HG03565 (cell line): ENCODE data around the gene PDHA1.

Source experiments
- ATAC-seq: cut with Tn5 transposase; IDR thresholded peaks from one replicate; pipeline ENCODE4 v1.9.1; 2021; ENCODE audit warnings: mild to moderate bottlenecking, moderate library complexity; ENCODE audit not compliant: unreplicated experiment

The PDHA1 gene

DNA sequence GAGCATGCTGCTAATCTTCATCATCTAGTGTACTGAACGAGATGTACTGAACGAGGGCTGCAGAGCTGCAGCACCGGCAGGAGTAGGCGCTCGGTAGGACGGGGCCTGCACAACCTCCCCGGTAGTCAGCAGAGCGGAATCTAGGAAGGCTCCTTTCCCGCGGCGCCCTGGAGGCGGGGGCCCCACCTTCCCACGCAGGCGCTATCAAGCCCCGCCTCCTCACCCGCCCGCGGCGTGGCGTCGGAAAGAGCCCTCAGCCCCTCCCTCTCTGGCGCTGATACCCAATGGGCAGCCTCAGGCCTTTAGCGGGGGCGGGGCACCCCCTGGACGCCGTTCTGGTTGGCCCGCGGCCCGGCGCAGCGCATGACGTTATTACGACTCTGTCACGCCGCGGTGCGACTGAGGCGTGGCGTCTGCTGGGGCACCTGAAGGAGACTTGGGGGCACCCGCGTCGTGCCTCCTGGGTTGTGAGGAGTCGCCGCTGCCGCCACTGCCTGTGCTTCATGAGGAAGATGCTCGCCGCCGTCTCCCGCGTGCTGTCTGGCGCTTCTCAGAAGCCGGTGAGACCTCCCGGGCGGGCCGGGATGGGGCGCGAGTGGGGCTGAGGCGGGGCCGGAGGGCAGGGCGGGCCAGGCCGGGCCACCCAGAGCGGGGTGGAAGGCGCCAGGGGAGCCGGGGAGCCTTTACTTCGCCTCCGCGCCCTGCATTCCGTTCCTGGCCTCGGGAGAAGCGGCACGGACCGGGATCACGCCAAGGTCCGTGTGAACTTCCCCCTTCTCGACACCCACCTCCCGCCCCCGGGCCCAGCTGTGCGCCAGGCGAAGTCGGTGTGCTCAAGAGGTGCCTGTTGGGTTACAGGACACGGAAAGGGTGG, at the start of gene PDHA1:
Gene PDHA1, plus strand, starts transcription at position 393 of the 874 bp plus-strand sequence. Its CDS starts 111 bp downstream, at position 504.
- peak; percentile 98 for ATAC-seq

DNA sequence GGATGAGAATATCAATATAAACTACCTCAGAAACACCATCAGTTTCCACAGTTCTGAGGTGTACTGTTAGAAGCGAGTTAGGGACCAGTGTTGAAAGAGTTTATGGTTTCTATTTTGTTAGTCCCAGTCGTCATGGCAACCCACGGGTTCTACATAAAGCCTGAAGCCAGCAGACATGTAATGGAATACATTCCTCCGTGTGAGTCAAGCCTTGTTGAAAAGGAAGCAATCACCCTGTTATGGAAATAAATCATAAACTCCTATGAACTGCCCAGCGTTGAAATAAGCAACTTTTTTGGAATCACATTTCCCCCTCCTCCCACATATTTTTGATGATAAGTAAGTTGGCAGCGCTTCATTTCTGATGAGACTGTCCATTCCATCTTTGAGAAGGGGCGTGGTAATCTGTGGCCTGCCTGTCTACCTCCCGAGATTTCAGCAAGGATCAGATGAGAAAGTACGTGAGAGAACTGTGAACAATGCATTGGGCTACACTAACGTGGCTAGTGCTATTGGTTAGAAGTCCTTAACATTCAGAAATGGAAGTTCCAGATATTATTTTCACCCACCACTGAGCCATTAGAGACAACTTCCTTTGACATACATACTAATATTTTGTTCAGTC, 40.4 kb upstream of the PDHA1 start:
- no peak for ATAC-seq

DNA sequence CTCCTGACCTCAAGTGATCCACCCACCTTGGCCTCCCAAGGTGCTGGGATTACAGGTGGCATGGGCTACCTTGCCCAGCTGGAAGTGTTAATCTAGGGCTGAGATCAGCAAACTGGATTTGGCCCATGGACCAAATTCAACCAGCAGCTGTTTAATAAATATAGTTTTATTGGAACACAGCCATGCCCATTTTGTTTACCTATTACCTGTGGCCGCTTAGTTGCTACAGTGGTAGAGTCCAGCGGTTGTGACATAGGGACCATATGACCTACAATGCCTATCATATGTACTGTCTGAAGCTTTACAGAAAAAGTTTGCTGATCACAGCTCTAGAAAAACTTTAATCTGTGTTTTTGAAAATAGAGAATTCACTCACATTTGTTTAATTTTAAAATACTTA, 17.2 kb upstream of the PDHA1 start:
- no peak for ATAC-seq

DNA sequence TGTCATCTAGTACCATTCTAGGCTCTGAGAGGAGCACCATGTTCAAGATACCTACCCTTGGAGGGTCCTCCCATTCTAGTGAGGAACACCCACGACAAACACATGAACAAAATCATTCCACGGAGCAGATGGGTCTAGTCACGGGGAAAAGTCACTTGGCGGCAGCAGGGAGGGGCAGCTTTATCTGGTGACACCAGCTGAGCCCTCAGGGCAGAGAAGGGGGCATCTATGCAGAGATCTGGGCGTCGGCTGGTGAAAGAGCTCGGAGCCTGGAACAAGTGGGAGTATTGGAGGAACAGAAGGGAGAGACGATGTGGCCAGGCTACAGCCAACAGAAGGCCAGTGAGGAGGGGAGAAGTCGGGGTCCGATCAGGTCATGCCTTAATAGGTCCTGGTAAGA, 11.9 kb upstream of the PDHA1 start:
- no peak for ATAC-seq

DNA sequence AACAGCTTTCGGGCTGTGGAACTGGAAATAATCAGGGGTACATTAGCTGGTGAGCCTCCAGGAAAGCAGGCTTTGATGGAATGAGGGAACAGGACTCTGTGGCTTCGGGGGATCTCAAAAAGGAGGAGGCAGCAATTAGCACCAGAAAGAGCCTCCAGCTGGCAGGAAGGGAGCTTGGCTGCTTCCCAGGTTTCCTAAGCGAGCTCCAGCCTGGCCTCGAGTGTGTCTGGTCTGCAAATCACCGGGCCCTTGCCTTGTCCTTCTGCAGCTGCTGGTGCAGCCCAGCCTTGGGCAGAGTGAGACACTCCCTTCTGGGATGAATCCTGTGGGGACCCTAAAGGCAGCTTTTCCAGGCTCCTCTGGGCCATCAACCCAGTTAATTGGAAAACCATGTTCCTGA, 10.7 kb upstream of the PDHA1 start:
- no peak for ATAC-seq

DNA sequence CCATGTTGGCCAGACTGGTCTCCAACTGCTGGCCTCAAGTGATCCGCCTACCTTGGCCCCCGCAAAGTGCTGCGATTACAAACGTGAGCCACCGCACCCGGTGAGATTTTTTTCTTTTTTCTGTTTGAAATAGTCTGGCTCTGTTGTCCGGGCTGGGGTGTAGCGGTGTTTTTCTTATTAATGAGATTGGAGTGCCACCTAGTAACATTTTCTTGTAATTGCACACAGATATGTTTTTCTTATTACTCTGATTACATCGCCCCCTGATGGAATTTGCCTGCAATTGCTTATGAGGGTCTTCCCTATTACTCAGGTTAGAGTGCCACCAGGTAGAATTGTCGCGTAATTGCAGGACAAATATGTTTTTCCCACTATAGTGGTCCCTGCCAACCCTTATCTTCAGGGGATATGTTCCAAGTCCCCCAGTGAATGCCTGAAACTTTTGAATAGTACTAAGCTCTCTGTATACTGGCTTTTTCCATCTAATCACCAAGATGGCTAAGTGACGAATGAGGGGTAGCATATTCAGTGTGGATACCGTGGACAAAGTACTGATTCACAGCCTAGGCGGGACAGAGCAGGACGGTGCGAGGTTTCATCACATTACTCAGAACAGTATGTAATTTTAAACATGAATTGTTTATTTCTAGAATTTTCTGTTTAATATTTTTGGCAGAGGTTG, 8.6 kb upstream of the PDHA1 start:
- ATAC-seq, result no peak

DNA sequence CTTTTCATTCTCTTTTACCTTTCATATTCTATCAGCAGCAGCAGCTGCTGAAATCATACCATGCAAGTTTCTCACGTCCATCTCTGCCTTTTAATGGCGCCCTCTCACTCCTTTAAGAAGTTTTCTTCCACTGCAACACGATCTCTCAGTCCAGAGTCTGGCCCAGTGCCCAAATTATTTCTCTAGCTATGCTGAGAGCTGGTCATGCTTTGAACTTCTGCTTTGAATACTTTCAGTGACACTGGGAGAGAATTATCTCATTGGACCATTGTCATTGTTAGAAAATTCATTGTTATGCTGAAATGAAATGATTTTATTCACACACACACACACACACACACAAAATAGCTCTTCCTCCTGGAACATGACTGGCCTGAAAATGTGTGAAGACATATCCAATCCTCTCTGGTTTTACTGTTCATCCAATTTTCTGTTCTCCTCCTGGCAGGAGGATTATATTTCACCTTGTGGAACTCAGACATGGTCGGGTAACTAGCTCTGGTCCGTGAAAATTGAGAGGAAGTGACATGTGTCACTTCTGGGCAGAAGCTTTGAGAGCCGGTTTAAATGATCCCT, 1.3 kb upstream of the PDHA1 start:
- ATAC-seq, result no peak

DNA sequence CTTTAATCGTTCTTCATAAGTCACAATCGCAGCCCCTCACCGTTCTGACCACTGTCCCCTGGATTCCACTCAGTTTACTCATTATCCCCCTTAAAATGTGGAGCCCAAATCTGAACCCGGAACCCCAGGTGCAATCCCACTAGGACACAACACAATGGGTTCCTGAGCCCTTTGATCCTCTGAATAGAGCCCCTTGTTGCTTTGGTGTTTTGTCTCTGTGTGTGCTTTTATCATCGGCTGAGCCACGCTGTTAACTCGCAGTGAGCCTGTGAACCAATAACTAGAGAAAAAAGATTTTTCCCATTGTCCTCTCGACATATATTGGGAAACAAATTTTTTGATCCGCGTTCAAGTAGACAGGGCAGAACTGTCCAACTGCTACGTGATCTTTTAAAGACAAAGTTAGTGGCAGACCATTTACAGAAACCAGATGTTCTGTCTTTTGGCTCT, 617 bp upstream of the PDHA1 start:
- ATAC-seq, result no peak

DNA sequence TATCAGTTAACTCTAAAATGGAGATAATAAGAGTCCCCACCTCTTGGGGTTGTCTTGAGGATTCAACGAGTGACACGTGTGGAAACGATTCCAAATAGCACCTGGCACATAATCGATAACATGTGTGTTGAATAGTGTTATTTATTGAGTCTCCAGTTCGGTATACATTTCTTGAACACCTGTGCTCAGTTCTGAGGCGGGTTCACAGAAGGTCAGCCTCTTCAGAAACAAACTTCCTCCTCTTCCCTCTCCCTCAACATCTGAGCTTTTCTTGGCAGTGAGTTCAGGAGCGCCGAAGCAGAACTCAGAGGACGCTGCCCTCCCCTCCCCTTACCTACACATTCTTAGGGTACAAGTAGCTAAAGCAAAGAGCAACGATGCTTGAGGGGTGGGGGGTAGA, 934 bp downstream of the PDHA1 start:
- no peak for ATAC-seq

DNA sequence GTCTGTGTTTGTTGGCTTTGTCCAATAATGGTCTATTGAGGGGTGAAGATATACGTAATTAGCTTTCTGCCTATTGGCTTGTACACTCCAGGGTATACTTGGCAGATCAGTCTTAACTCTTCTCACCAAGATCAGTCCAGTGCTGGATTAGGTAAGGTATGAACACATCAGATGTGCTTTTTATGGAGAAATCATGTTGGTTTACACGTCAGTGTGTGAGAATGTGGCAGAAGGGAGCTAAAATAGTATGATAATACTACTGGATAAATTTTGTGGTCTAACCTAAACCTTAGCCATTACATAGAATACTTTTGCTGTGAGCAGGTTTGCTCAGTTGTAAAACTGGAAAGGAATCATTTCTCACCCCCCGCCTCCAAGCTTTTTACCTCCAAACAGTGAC, 4.2 kb downstream of the PDHA1 start:
- ATAC-seq, result no peak

DNA sequence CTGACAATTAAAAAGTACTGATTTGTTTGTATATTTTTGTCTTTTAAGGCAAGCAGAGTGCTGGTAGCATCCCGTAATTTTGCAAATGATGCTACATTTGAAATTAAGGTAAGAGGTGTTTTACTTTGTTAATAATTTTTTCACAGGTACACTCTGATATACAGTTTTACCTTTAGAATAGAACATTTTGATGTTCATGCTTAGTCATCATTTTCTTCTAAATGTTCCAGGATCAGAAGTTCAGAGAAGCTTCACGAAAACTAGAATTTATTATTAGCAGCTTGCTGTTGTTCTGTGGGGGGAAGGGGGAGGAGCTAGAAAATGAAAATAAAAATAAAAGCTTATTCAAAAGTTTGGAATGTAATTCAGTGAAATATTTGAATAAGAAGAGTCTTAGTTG, 5.5 kb downstream of the PDHA1 start:
- no peak for ATAC-seq

DNA sequence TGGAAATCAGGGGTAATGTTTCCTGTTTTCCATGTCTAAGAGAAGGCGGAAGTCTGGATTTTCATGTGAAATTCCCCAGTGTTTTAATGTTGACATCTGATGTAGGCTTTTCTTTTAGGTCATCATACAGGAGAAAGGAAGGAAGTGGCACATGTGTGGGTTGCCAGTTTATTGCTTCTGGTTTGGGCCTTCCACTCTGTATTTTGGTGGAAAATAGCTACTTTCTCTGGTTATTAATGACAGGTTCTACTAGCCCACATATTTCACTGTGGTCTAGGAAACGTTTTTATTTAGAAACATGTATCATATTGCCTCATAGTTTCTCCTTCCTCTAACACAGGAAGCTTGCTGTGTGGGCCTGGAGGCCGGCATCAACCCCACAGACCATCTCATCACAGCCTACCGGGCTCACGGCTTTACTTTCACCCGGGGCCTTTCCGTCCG, 7.2 kb downstream of the PDHA1 start:
- ATAC-seq, result peak; percentile 92

DNA sequence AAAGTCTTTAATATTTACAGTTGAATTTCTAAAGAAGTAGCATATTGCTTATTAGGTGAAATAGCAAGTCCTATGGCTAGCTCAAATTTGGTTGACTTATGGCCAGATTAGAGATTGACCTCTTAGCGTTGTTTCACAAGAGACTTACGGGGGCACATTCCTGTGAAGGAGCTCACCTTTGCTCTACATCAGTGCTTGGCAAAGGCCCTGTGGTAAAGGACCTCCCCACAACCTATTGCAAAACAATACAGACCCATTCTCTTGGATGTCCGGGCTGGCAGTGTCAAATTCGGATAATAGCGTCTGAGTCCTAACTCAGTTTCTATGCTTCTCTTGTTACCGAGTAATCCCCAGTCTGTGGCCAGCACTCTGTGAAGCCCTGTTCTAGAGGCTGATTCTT, 10.9 kb downstream of the PDHA1 start:
- no peak for ATAC-seq

DNA sequence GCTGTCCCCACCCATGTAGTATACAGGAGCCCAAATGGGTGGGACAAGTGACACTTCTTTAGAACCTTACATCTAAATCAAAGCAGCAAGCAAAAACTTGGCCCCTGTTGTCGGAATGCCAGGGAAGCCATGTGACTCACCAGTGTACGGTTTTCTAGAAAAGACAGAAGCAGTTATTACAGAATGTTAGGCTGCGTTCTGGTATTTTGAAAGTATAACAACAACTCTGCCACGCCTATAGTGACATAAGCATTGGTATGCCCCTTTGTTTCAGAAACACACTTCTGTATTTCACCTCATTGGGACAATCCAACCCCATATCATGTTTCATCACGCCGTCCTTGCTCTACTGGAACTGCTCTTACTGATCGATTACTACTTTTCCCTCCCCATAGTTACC, 14.8 kb downstream of the PDHA1 start:
- no peak for ATAC-seq

DNA sequence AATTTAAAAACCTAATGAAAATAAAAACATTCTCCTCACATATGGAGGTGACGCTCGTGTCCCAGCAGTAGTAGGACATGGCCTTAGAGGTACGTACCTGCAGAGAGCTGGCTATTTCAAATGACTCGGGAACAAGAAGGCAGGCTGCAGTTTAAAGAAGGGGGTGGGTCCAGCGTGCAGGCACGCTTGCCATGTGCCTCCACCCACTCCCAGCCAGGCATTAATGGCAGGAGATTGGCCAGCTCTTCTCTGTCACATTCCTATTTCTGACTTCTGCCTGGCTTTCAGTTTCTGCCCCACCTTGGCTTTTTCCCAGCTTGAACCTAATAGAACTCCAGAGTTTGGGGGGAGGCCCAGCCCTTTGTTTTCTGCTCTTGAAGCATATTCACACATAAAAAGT, 17.2 kb downstream of the PDHA1 start:
- ATAC-seq, result no peak

DNA sequence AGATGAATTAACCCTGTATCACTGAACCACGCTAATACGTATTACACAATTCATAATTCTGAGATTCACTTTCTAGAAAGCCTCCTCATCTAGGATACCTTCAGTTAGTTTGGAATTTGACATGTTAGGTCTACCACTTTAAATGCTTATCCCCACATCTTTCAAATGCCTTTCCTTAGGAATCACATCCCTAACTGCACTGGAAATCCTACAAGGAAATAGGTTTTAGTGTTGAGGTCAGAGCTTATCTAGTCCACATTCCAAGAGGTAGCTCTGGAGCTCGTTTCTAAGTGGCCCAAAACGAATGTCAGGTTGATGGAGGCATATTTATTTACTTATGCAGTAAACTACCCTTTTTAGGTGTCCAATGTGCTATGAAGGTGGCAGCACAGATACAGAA, 18.0 kb downstream of the PDHA1 start:
- ATAC-seq, result no peak

DNA sequence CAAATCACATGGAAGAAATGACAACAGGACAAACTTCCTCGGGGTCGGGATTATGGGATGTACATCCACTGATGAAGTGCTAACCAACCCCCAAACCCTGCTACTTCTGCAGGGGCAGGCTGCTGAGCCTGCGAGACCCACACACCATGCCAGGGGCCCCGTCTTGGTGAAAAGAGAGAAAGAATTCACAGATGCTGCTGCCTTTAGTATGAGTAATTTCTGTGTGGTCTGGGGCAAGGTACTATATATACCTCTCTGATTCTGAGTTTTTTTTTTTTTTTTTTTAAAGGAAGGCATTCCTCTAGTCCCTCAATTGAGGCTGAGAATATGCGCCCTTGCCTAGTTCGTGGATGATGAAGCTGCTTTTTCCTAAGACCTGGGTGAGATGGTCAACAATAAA, 24.8 kb downstream of the PDHA1 start:
- ATAC-seq, result no peak

DNA sequence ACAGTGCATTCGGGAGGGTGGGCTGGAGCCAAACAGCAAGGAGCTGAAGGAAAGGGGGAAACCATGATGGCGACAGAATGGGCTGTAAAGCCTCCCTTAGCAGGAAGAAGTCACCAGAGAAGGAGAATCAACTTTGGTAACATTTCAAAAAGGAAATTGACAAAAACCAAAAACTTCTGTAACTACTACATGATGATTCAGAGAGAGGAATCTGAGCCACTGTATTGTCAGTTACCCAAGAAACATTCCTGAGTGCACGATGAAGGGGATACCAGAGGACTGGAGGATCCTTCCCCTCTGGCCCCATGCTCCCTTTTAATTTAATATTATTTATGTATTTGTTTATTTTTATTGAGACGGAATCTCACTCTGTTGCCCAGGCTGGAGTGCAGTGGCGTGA, 26.3 kb downstream of the PDHA1 start:
- ATAC-seq, result no peak

DNA sequence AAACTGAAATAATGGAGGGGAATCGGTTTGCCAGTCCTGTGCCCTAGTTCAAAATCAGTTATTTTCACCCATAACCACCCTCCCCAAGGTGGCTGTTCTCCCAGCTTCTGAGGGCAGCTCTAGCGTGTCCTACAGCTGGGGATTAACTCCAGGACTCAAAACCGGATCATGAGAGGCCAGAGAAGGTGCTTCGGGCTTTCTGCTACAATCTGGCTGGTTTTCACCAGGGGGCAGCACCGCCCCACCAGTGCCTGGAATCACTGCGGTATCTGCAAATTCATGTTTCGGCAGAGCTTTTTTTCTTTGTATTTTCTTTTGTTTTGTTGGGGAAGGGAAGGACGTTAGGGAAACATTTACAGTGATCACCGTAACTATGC, 28.4 kb downstream of the PDHA1 start:
- ATAC-seq, result peak; percentile 45

DNA sequence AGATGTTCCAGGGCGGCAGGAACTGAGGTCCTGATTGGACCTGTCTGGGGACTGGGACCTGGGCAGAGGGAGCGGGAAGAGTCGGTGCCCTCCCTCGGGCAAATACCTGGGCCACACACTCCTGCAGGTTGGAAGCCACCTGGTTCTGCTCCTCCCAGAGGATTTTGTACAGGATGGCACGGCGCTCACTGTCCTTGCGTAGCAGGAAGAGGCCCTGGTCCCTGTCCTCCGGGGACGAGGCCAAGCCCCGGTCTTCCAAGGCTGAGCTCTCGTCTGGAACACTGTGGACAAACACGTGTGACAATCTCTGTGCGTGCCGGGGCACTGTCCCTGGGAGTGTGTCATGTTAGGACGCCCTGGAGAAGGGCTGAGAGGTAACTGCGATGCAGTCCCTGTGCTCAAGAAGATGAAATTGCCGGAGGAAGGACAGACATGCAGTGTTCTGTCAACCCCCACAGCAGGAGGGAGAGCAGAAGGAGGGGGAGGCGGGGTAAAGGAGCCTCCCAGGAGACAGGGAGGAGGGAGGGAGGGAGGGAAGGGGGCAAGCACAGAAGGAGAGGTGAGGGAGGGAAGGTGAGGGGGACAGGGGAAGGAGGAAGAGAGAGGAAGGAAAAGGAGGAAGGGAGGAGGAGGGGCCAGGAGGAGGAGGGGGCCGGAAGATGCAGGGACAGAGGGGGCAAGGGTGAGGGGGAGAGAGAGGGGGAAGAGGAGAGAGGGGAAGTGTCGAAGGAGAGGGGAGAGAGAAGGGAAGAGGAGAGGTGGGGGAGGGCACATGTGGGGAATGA, 29.0 kb downstream of the PDHA1 start:
- ATAC-seq, result no peak
